Measurements from ENCODE around the gene FLT1.

GRCh38 chr13:28387740-28388501 is 107.0 kb downstream of the FLT1 start:
- TF ChIP-seq REST (IDR thresholded peaks at IDR 0.05; ENCODE audit: insufficient read depth in 1 of 2, low read depth in 2 of 2, low read length in 2 of 2): no peak
- no peak for TF ChIP-seq SIN3A (IDR thresholded peaks at IDR 0.05; ENCODE audit: borderline replicate concordance, insufficient read depth, low read length)
- TF ChIP-seq POLR2AphosphoS5 (IDR thresholded peaks at IDR 0.05; ENCODE audit: low read depth, low read length): no peak
- TF ChIP-seq TAF1 (IDR thresholded peaks at IDR 0.05; ENCODE audit: borderline replicate concordance, insufficient read depth, low read length): no peak
- no peak for TF ChIP-seq FOXP2 (optimal IDR thresholded peaks at IDR 0.05; ENCODE audit: borderline replicate concordance, extremely low read depth, extremely low read length, insufficient read depth)
